Lower leg skin (tissue), 3 donors: Measurements from ENCODE around the gene NADK2.

Experiments used
- CTCF ChIP-seq, 3 donors: fragments of 450-650 bp; IDR thresholded peaks; one replicate each; pipeline ENCODE4 v1.5.1; 2016; ENCODE audit warnings: antibody characterized with exemption in 3 of 3, mild to moderate bottlenecking in 3 of 3, moderate library complexity in 2 of 3
- POLR2A ChIP-seq, 2 donors: fragments of 450-650 bp; IDR thresholded peaks; one replicate each; pipeline ENCODE4 v1.6.1; 2016 to 2017; ENCODE audit warnings: antibody characterized with exemption in 2 of 2, mild to moderate bottlenecking in 1 of 2, moderate library complexity in 1 of 2

- TF ChIP-seq CTCF (IDR thresholded peaks at IDR 0.05) (no peak), POLR2A (IDR thresholded peaks at IDR 0.05) (no peak)
These were observed 44.3 kb upstream of the NADK2 start for GRCh38 chr5:36285837-36286615.
